ENCODE measurements around the gene DKK3.

Gene DKK3

DNA sequence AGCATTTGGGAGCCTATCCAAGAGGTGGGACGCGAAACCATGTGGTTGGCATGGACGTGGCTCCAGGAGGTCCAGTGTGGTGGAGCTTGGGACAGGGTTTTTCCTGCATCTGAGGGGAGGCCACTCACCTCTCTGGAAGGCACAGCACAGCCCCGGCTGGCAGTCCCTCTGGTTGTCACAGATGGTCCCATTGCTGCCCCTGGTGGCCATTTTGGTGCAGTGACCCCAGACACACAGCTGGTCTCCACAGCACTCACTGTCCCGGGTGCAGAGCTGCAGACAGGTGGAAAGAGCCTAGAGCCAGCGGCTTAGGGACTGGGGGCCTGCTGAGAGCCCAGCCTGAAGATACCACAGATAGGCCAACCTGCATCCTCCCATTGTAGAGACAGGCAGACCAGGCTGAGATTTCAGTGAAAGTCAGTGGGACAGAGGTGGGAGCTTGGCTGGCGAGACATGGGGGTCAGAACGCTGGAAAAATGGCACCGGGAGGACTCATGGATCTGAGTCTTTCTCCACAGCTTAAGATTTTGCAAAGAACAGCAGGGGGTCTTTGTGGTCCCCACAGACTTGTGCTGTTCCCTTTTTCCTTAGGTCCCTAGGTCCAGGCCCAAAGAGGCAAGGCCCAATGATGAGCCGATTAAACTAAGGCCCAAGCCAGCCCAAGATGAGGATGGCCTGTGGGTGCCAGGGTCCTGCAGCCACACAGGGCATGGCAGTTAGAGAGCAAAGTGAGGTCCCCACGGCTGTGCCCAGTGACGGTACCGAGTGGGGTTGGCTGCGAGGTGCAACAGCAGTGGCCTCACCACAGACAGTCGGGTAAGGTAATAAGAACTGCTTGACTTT lies 41.4 kb downstream of the DKK3 start:
- peak; percentile 44 for DNase-seq (ENCODE audit: low read depth)

DNA sequence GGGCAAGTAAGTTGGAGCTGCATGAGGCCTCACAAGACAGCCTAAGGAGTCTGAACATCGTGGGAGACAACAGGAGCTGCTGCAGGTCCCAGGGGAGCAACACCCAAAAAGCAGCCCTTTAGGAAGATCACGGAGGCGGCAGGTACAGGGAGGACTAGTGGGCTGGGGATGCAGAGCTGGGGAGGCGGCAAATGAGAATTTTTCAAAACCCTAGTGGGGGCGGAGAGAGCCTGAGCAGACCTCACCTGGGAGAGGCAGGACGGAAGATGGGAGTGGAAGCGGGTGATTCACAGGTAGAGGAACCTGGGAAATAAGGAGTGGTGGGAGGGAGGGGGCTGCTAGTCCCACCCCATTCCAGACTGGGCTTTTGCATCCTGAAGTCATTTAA lies 42.1 kb downstream of the DKK3 start:
- no peak for DNase-seq (ENCODE audit: low read depth)

- no peak for DNase-seq (ENCODE audit: low read depth)
Observed at GRCh38 chr11:11965656-11966353, 42.6 kb downstream of the DKK3 start.

DNA sequence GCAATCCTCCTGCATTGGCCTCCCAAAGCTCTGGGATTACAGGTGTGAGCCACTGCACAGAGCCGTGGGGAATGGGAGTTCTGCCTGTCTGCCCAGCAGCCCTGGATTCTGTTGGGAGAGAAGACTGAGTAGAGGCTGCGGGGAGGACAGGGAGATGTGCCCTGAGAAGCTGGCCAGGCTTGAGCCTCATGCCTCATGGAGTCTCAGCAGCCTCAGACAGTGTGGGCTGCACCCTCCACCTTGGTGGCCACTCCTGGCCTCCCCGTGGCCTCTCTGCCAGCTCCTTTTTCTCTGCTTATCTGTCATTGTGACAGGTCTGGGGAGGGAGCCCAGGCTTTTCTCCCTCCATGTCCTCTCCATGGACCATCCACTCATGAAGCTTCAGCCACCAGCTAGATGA lies 43.2 kb downstream of the DKK3 start:
- DNase-seq (ENCODE audit: low read depth): no peak

DNA sequence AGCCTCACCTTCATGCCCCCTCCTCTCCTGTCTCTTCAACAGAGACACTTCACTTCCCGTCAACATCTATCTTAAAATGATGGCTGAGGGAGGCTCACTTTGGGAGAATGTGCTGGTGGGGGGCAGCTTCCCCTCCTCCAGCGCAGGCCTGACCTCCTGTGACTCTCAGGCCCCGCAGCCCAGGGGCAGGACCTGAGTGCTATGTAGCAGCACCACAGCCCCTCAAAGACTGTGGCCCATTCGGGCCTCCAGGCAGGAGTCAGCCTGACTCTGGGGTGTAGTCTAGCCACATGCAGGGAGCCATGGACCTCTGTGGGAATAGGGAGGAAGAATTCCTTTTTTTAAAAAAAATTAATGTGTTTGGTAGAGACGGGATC lies 43.7 kb downstream of the DKK3 start:
- DNase-seq (ENCODE audit: low read depth): no peak

DNA sequence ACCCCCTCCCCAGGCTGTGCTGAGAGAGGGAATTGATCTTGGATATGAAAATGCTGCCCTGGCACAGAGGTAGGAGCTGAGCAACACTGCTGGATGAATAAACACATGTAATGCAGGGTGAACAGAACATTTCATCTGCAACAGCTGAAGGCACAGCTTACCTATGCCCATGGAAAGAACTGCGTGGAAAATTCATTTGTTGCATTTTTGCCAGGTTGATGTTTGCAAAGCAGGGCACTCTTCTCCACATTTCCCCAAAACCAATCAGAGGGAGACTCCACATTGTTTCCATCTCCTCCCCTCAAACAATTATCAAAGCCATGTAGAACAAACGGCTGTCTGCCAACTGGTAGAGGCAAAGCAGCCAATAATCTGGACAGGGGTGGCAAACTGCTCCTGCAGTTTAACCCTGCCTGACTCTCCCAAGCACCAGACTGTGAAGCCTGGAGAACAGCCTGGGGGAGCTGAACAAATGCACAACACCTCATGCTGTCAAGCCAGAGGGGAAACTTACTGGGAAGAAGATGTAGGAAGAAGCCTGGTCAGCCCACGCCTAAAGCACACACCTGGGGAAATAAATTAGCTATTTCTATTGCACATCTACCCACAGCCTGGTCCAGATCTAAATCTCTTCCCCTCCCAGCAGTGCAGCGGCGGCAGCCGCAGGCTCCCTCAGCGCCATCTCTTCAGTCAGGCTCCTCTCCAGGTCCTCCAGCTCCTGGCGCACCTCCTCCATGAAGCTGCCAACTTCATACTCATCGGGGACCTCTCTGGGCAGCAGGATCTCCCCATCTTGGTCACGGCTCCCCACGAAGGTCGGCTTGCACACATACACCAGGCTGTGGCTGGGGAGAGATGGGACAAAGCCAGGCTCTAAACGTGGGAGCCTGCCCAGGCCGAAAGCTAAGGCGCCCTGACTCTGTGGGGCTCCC lies 44.3 kb downstream of the DKK3 start:
- no peak for DNase-seq (ENCODE audit: low read depth)

DNA sequence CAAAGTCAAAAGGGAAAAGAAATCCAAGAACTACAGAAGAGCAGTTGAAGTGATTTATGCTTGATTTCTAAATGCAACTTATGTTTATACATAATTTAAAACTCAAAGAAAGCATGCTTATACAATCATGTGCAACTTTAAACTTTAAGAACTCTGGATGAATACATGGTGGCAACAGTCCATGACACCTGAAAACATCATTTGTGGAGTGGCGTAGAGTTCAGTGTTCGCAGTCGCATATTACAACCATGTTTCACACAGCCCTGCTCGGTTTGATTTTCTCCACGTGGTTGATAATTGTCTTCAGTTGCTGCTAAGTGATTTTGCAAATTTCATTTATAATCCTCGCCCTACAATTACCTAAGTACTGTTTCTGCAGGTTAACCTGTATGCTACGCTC lies 45.4 kb downstream of the DKK3 start:
- no peak for DNase-seq (ENCODE audit: low read depth)

DNA sequence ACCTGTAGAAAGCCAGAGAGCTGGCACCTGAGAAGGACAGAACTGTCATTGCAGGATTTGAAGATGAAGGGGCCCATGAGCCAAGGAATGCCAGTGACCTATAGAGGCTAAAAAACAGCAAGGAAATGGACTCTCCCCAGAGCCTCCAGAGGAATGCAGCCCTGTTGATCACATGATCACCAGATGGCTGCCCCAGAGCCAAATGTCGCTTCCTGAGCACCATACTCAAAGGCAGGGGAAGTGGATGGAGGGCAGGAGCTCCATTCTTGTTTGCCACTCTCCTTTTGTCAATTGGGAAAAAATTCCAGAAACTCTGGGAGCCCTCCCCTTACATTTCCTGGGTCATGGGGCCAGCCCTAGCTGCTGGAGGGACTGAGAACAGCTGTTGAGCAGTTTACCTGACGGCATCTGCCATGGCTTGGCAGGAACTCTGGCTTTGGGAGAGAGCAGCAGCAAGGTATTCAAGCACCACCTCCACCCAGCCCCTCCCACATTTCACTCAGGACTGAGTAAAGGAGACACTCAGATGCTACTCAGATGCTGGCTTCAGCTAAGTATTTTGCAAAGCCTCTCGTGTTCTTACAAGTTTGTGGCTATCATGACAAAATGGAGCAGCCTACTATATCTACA lies 46.9 kb downstream of the DKK3 start:
- DNase-seq (ENCODE audit: low read depth): no peak

GRCh38 chr11:11960687-11961086 lies 47.7 kb downstream of the DKK3 start:
- no peak for DNase-seq (ENCODE audit: low read depth)

- no peak for DNase-seq (ENCODE audit: low read depth)
Observed at GRCh38 chr11:11959601-11960000, 48.8 kb downstream of the DKK3 start.

DNA sequence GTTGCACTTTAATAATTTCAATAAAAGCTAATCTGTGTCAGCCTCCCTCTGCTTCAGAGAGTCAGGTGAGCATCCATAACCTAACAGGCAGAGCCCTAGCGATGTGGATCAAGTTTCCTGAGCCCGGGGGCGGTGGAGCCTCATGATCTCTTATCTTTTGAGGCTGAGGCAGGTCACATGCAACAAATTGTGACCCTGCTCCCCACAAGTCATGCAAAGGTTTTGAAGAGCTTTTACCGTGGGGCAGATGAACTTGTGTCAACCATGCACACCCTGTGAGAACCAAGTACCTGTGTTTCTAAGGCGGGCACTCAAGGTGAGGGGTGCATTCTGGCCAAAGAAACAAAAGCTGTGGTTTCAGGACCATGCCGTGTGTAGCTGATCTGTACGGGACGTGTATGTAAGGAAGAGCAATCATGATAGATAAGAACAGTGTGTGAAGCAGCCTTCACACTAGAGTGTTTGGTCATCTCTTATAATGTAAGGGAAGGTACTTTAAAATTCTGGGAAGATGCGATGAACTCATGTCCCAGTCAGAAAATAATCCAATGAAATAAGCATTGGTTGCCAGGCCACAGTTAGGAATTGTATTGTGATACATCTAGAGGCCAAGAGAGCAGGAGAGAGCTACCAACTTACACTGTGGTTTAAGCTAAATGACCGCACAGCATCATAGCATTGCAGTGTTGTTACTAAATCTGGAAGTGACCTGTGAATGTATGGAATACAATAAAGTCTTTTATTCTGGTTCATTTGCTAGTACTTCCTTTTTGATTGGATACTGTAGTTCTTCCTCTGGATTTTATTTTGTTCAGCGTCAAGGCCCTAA lies 49.8 kb downstream of the DKK3 start:
- DNase-seq (ENCODE audit: low read depth): no peak

- no peak for DNase-seq (ENCODE audit: low read depth)
Observed at GRCh38 chr11:11956006-11956405, 52.4 kb downstream of the DKK3 start.

DNA sequence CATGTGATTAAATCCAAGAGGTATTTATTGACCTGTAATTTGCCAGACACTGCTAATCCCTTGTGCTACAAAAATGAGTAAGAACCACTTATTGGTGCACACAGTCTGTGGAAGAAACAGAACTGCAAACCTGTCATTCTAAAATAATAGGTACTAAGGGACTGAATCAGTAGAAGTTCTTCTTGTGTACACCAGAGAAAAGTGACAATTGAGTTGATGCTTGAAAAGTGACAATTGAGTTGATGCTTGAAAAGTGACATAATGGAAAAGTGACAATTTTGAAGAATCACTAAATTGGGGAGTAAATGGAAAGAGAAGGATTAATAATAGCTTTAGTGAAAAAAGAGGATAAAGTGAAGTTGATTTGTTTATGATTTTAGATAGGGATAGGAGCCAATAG lies 56.4 kb downstream of the DKK3 start:
- no peak for DNase-seq (ENCODE audit: low read depth)

GRCh38 chr11:11949482-11949881 lies 58.9 kb downstream of the DKK3 start:
- no peak for DNase-seq (ENCODE audit: low read depth)

- DNase-seq (ENCODE audit: low read depth): no peak
Observed at GRCh38 chr11:11948242-11948947, 60.0 kb downstream of the DKK3 start.

DNA sequence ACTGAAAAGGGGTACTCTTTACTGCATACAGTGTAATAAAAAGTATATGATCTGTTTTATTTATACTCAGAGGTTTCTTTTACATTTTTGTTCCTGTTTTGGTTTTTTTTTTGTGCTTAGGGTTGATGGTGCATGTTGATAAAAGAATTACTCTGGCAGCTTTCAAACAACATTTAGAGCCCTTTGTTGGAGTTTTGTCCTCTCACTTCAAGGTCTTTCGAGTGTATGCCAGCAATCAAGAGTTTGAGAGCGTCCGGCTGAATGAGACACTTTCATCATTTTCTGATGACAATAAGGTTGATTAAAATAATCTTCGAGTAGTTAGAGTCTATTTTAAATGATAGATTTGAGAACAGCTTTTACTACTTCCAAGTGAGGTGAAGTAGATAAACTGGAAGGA lies 60.6 kb downstream of the DKK3 start:
- DNase-seq (ENCODE audit: low read depth): no peak

- DNase-seq (ENCODE audit: low read depth): no peak
Observed at GRCh38 chr11:11946878-11947277, 61.5 kb downstream of the DKK3 start.

DNA sequence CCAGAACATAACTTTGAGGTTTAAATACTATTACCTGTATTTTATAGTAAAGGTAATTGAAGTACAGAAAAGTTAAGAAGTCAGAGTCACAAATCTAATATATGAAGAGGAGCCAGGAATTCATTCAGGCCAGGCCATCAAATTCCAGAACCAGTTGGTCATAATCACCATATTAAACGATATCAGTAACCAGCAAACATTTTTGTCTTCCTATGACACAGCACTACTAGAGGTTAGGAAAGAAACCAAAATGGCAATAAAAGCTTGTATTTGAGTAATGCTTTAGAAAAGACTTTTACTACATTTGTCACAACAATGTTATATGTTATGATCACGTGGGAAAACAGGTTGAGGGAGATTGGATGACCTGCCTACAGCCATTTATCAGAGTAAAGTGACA lies 62.2 kb downstream of the DKK3 start:
- DNase-seq (ENCODE audit: low read depth): no peak

DNA sequence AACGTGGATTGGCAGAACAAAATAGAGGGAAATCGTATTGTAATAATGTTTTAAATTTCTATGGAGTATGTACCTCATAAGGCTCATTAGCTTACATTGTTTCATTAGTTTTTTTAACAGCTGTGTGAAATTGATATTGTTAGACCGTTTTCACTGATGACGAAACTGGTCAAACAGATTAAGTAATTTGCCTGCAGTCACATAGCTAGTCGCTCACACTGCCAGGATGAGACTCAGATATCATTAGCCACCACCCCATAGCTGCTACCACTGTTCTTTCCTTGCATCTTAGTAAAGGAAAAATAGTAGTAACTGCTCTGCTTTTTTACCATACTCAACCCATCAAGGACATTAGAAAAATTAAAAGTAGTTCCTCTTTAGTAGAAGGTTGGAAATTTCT lies 64.0 kb downstream of the DKK3 start:
- no peak for DNase-seq (ENCODE audit: low read depth)

GRCh38 chr11:11942668-11943067 lies 65.8 kb downstream of the DKK3 start:
- DNase-seq (ENCODE audit: low read depth): no peak

DNA sequence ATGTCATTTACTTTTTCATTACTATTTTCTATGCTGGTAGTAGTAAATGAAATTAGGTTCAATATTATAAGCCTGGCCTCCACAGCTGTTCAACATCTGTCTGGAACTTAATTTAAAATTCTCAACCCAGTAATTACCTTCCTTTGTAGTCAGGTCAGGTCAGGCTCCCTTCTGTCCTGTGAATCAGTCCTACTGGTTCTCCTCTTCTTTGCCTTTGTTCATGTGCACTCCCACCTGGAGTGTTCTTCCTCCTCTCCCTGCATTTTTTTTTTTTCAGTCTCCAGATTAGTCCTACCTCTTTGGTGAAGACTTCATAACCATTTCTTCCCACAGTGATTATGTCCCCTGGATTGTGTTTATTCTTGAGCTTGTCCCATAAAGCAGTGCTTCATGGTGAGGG lies 67.9 kb downstream of the DKK3 start:
- no peak for DNase-seq (ENCODE audit: low read depth)

All from stimulated activated CD8-positive, alpha-beta memory T cell treated with anti-CD3 and anti-CD28 coated beads, Interleukin-7, amount 100 ng/mL, for 24 hours (primary cell).